ENCODE data around the gene GPATCH1. TPM values are rescaled to one million over a fixed set of nuclear protein-coding genes. Genes with fewer than 3 reads are reported as not detected.

The GPATCH1 gene
- total RNA-seq, 4 donors from 2014 or later = 9.1 to 11.6 (median 10.0) TPM

DNA sequence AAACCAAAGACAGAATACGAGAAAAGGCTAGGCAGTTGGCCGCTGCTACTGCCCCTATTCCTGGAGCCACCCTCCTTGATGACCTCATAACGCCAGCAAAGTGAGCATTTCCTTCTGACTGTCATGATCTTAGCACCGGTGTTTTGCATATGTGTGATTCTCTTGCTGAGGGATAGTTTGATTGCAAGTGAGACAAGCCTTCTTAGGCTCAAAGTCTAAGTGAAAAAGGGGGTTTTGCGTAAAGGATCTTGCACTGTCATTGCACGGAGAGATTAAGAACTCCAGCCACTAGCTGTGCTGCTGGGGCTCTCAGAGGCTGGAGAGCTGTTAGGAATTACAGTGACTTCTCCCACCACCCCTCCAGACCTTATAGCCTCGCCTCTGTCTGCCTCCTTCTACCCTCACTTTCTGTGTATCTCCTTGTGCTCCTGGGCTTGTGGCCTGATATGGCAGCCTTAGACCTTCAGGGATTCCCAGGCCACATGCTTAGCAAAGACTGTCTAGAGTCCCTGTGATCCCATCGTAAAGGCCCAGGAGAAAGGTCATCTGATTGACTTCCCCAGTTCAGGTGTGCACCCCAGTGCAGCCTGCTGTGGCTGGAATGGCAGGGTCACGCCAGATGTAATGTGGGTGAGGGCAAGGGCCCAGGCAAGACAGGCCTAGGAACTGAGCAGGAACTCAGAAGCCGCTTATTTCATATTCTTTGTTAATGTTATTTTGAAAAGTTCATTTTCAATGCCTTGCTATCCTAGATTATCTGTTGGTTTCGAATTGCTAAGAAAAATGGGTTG lies 12.6 kb downstream of the GPATCH1 start:
- H3K36me3 ChIP-seq = peaks cover 59 to 61% of the 10 kb centered on the region in 2 donors
- no peaks in the 10 kb centered on the region for H3K4me1 ChIP-seq
- no peak for DNase-seq
- WGBS, 2 donors = 90 to 96% methylated on average over 11 of the region's 11 CpGs
- TF ChIP-seq, protein P1, sequence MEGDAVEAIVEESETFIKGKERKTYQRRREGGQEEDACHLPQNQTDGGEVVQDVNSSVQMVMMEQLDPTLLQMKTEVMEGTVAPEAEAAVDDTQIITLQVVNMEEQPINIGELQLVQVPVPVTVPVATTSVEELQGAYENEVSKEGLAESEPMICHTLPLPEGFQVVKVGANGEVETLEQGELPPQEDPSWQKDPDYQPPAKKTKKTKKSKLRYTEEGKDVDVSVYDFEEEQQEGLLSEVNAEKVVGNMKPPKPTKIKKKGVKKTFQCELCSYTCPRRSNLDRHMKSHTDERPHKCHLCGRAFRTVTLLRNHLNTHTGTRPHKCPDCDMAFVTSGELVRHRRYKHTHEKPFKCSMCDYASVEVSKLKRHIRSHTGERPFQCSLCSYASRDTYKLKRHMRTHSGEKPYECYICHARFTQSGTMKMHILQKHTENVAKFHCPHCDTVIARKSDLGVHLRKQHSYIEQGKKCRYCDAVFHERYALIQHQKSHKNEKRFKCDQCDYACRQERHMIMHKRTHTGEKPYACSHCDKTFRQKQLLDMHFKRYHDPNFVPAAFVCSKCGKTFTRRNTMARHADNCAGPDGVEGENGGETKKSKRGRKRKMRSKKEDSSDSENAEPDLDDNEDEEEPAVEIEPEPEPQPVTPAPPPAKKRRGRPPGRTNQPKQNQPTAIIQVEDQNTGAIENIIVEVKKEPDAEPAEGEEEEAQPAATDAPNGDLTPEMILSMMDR (IDR thresholded peaks at IDR 0.05) = no peak
- no peak for TF ChIP-seq POLR2A (IDR thresholded peaks at IDR 0.05)
- H3K4me3 ChIP-seq (replicated peaks in 1 of 3) = no peak overlapping the region
- H3K27ac ChIP-seq = no peak overlapping the region
- intact Hi-C loops (cut with DNase I) = no loop called here
- H3K27me3 ChIP-seq = no peaks in the 10 kb centered on the region
- H3K9me3 ChIP-seq = no peaks in the 10 kb centered on the region

- intact Hi-C loops (cut with DNase I) = no loop called here
- no peaks in the 10 kb centered on the region for H3K9me3 ChIP-seq
- 88 to 92% methylated on average over 6 of the region's 6 CpGs for WGBS, 2 donors
- H3K4me3 ChIP-seq (replicated peaks in 1 of 3) = no peak overlapping the region
- no peak for DNase-seq
- no peaks in the 10 kb centered on the region for H3K27me3 ChIP-seq
- no peak for TF ChIP-seq POLR2A (IDR thresholded peaks at IDR 0.05)
- TF ChIP-seq, protein P1 (IDR thresholded peaks at IDR 0.05) = no peak
- H3K36me3 ChIP-seq = peaks cover 52 to 62% of the 10 kb centered on the region in 2 donors
- no peak overlapping the region for H3K27ac ChIP-seq
- H3K4me1 ChIP-seq = no peaks in the 10 kb centered on the region
Measured at GRCh38 chr19:33094436-33095067, 13.6 kb downstream of the GPATCH1 start.

DNA sequence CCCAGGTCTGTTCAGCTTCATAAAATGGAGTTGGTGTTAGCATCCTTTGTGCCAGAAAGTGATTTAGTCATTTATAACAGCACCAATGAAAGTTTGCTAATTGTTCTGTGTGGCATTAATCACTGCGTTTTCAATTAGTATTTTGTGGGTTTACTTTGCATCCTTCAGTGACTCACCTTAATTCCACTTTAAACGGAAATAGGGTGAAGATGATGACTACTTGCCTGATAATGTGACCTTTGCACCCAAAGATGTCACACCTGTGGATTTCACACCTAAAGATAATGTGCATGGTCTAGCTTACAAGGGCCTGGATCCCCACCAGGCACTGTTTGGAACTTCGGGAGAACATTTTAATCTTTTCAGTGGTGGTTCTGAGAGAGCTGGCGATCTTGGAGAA lies 15.0 kb downstream of the GPATCH1 start:
- no peak overlapping the region for H3K27ac ChIP-seq
- intact Hi-C loops (cut with DNase I) = no loop called here
- TF ChIP-seq POLR2A (IDR thresholded peaks at IDR 0.05) = no peak
- TF ChIP-seq, protein P1 (IDR thresholded peaks at IDR 0.05) = no peak
- 86 to 88% methylated on average over 4 of the region's 4 CpGs for WGBS, 2 donors
- no peaks in the 10 kb centered on the region for H3K27me3 ChIP-seq
- H3K4me3 ChIP-seq (replicated peaks in 1 of 3) = no peak overlapping the region
- peaks cover 49 to 58% of the 10 kb centered on the region in 2 donors for H3K36me3 ChIP-seq
- no peaks in the 10 kb centered on the region for H3K9me3 ChIP-seq
- no peak for DNase-seq
- H3K4me1 ChIP-seq = no peaks in the 10 kb centered on the region

- no peak for DNase-seq
- Histone ChIP-seq H3K36me3 (peaks cover 45 to 69% of the 10 kb centered on the region in 2 donors), H3K4me1 (no peaks in the 10 kb centered on the region), H3K27me3 (no peaks in the 10 kb centered on the region), H3K4me3 (replicated peaks in 1 of 3) (no peak overlapping the region), H3K9me3 (no peaks in the 10 kb centered on the region), H3K27ac (no peak overlapping the region)
- 74 to 80% methylated on average over 4 of the region's 4 CpGs for WGBS, 2 donors
- intact Hi-C loops (cut with DNase I) = no loop called here
- TF ChIP-seq, protein P1 (IDR thresholded peaks at IDR 0.05) = no peak
- no peak for TF ChIP-seq POLR2A (IDR thresholded peaks at IDR 0.05)
Measured at GRCh38 chr19:33098055-33098534, 17.1 kb downstream of the GPATCH1 start.
